SK-N-SH (cell line): ENCODE results near the gene TTC23.

Experiments used
- CHD2 ChIP-seq: fragments of 150-350 bp; IDR thresholded peaks from 2 replicates; pipeline ENCODE4 v1.6.1; 2018; ENCODE audit warnings: low read length; ENCODE audit not compliant: partially characterized antibody
- ELF1 ChIP-seq: IDR thresholded peaks from 2 replicates; pipeline ENCODE4 v1.4.0; 2012
- EP300 ChIP-seq, 2 experiments: IDR thresholded peaks; 2 replicates each; pipeline versions ENCODE4 v1.4.0 to v1.6.1; 2012; ENCODE audit warnings: borderline replicate concordance in 1 of 2, low read depth in 1 of 2, low read length in 1 of 2
- NRF1 ChIP-seq: IDR thresholded peaks from 2 replicates; pipeline ENCODE4 v1.6.1; 2012; ENCODE audit warnings: low read depth, mild to moderate bottlenecking, low read length
- YY1 ChIP-seq: IDR thresholded peaks from 2 replicates; pipeline ENCODE4 v1.4.0; 2012; ENCODE audit warnings: low read depth, mild to moderate bottlenecking
- TF ChIP-seq, protein P1 (sequence below): fragments of 200-600 bp; sonication (generic); IDR thresholded peaks from 2 replicates; pipeline ENCODE4 v1.6.1; 2017; ENCODE audit warnings: antibody characterized with exemption, mild to moderate bottlenecking, moderate library complexity

DNA sequence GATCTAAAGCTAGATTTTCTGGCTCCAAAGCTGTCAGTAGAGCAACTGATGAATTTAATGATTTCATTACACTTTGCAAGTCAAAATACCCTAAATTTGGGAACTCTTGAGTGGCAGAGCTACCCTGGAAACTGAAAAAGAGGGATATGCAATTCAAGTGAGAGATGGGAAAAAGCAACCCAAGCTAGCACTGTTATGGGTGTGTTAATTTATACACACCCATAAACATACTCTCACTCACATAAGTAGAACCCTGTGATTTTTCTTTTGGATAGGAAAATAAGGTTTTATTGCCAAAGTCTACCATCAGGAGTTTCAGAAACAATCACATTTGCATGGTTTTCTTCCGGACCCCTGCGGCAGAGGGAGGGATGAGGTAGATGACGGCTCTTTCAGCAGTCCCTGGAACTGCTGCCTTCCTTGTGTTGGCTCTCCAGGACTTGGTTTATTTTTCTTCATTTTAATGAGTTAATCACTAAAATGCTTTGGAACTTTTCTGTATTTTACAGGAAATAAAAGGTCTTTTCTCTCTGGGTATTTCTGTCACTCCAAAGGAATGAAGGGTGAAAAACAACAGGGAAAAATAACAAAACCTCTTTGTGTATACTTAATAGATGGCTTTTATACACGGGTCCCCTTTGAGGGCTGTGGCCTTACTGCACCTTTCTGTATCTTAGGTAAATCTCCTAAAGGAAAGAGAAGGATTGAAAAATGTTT, 63.8 kb downstream of the TTC23 start:
- no peak for TF ChIP-seq EP300 (IDR thresholded peaks at IDR 0.05; ENCODE audit: borderline replicate concordance in 1 of 2, low read depth in 1 of 2, low read length in 1 of 2)
- TF ChIP-seq CHD2: no peak
- no peak for TF ChIP-seq ELF1
- TF ChIP-seq, protein P1, sequence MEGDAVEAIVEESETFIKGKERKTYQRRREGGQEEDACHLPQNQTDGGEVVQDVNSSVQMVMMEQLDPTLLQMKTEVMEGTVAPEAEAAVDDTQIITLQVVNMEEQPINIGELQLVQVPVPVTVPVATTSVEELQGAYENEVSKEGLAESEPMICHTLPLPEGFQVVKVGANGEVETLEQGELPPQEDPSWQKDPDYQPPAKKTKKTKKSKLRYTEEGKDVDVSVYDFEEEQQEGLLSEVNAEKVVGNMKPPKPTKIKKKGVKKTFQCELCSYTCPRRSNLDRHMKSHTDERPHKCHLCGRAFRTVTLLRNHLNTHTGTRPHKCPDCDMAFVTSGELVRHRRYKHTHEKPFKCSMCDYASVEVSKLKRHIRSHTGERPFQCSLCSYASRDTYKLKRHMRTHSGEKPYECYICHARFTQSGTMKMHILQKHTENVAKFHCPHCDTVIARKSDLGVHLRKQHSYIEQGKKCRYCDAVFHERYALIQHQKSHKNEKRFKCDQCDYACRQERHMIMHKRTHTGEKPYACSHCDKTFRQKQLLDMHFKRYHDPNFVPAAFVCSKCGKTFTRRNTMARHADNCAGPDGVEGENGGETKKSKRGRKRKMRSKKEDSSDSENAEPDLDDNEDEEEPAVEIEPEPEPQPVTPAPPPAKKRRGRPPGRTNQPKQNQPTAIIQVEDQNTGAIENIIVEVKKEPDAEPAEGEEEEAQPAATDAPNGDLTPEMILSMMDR: no peak
- no peak for TF ChIP-seq NRF1
- TF ChIP-seq YY1: no peak
